ENCODE measurements around the gene PPP2R3B. TPM values are rescaled to one million over a fixed set of nuclear protein-coding genes. Genes with fewer than 3 reads are reported as not detected.

Gene PPP2R3B
- total RNA-seq, 1 experiment from 2014 or later: 19.1 TPM

- Histone ChIP-seq H3K4me3 (replicated peaks in 1 of 2; ENCODE audit: low read depth in 1 of 2, low read length in 2 of 2) (no peak overlapping the region), H2AFZ (ENCODE audit: low read depth, low read length, poor library complexity, severe bottlenecking) (no peak overlapping the region), H3K27ac (ENCODE audit: low read depth, low read length) (no peak overlapping the region), H3K4me1 (ENCODE audit: control insufficient read depth in 1 of 2, insufficient read depth in 2 of 2, low read length in 2 of 2) (no peaks in the 10 kb centered on the region), H3K9me3 (ENCODE audit: control insufficient read depth in 1 of 2, insufficient read depth in 1 of 2, low read depth in 1 of 2, low read length in 2 of 2) (no peaks in the 10 kb centered on the region), H3K9ac (ENCODE audit: low read length) (no peak overlapping the region), H3K36me3 (ENCODE audit: control insufficient read depth in 1 of 2, insufficient read depth in 2 of 2, low read length in 2 of 2) (no peaks in the 10 kb centered on the region), H4K20me1 (ENCODE audit: insufficient read depth) (no peaks in the 10 kb centered on the region), H3K9me2 (ENCODE audit: insufficient read depth) (no peaks in the 10 kb centered on the region), H3K4me2 (ENCODE audit: low read length) (no peak overlapping the region), H3K79me2 (ENCODE audit: insufficient read depth, low read length) (no peaks in the 10 kb centered on the region), H3K27me3 (ENCODE audit: insufficient read depth, low read length) (no peaks in the 10 kb centered on the region)
- no TSS peak for BruUV-seq (replicated peaks)
- ChIA-PET POLR2A (no interaction called here), CTCF (no interaction called here), RAD21 (ENCODE audit: low non-redundant PET in 1 of 2, low total read pairs in 2 of 2, uncharacterized antibody in 2 of 2, unreplicated experiment in 2 of 2) (no interaction called here)
- TF ChIP-seq ELF1 (IDR thresholded peaks at IDR 0.05; ENCODE audit: borderline replicate concordance, low read depth) (no peak), POLR2A (IDR thresholded peaks at IDR 0.05; ENCODE audit: borderline replicate concordance, extremely low read depth, insufficient read depth, insufficient read length) (no peak), ZNF274 (IDR thresholded peaks at IDR 0.05; ENCODE audit: low read depth, low read length) (no peak), SP1 (IDR thresholded peaks at IDR 0.05; ENCODE audit: low read depth) (no peak), TCF7L2 (IDR thresholded peaks at IDR 0.05; ENCODE audit: borderline replicate concordance, extremely low read depth, insufficient read depth, insufficient read length) (no peak), SRF (IDR thresholded peaks at IDR 0.05; ENCODE audit: low read depth) (no peak), EGR1 (IDR thresholded peaks at IDR 0.05; ENCODE audit: low read depth) (no peak), EZH2phosphoT487 (IDR thresholded peaks at IDR 0.05; ENCODE audit: borderline replicate concordance) (no peak), REST (IDR thresholded peaks at IDR 0.05; ENCODE audit: low read depth) (no peak), SIN3A (IDR thresholded peaks at IDR 0.05; ENCODE audit: low read depth) (no peak)
- ATAC-seq (no peak), DNase-seq (ENCODE audit: low read depth, low spot score) (no peak)
- intact Hi-C loops (cut with micrococcal nuclease): no loop called here
Observed at GRCh38 chrX:340641-341423, 45.9 kb downstream of the PPP2R3B start.

Measured in HCT116 (cell line).